OCI-LY1 (cell line): Measurements from ENCODE around the gene PGAM5.

Experiments
- H2AFZ ChIP-seq: fragments of 200-600 bp; sonication (generic), shearing (Covaris generic); 2 replicates; pipeline ENCODE4 v1.6.0; 2014; ENCODE audit warnings: antibody characterized with exemption, mild to moderate bottlenecking, low read length
- H3F3A ChIP-seq: fragments of 200-600 bp; sonication (generic), shearing (Covaris generic); 2 replicates; pipeline ENCODE4 v1.6.0; 2014; ENCODE audit warnings: mild to moderate bottlenecking, antibody characterized with exemption, low read length, moderate library complexity; ENCODE audit not compliant: insufficient read depth
- H3K27ac ChIP-seq: fragments of 200-600 bp; sonication (generic); 2 replicates; pipeline ENCODE4 v1.5.1; 2014; ENCODE audit warnings: low read length, mixed run types, mild to moderate bottlenecking, low read depth; ENCODE audit not compliant: poor library complexity, severe bottlenecking
- H3K27me3 ChIP-seq: fragments of 200-600 bp; sonication (generic); 2 replicates; pipeline ENCODE4 v1.6.0; 2014; ENCODE audit warnings: antibody characterized with exemption, mild to moderate bottlenecking, low read length, moderate library complexity; ENCODE audit not compliant: insufficient read depth
- H3K36me3 ChIP-seq: fragments of 200-600 bp; sonication (generic); 2 replicates; pipeline ENCODE4 v1.6.1; 2014; ENCODE audit warnings: mild to moderate bottlenecking, antibody characterized with exemption, low read length, moderate library complexity, mixed read lengths; ENCODE audit not compliant: insufficient read depth
- H3K4me1 ChIP-seq: fragments of 200-600 bp; sonication (generic); 2 replicates; pipeline ENCODE4 v1.5.1; 2014; ENCODE audit warnings: mild to moderate bottlenecking, low read length, moderate library complexity; ENCODE audit not compliant: insufficient read depth, severe bottlenecking
- H3K4me2 ChIP-seq: fragments of 200-600 bp; sonication (generic), shearing (Covaris generic); 2 replicates; pipeline ENCODE4 v1.6.1; 2014; ENCODE audit warnings: low read length
- H3K4me3 ChIP-seq: fragments of 200-600 bp; sonication (generic); 2 replicates; pipeline ENCODE4 v1.5.1; 2014; ENCODE audit warnings: low read length, low read depth, mild to moderate bottlenecking, mixed read lengths; ENCODE audit not compliant: poor library complexity, severe bottlenecking
- H3K79me2 ChIP-seq: fragments of 200-600 bp; shearing (Covaris generic); 2 replicates; pipeline ENCODE4 v1.6.1; 2016; ENCODE audit warnings: mixed run types, low read length, mixed read lengths; ENCODE audit not compliant: insufficient read depth
- H3K9ac ChIP-seq: fragments of 200-600 bp; sonication (generic), shearing (Covaris generic); 2 replicates; pipeline ENCODE4 v1.6.1; 2014; ENCODE audit warnings: mild to moderate bottlenecking, low read length, mixed read lengths
- H3K9me2 ChIP-seq: fragments of 200-600 bp; sonication (generic), shearing (Covaris generic); 2 replicates; pipeline ENCODE4 v1.6.1; 2014; ENCODE audit warnings: low read depth, mild to moderate bottlenecking, low read length, mixed read lengths
- H3K9me3 ChIP-seq: fragments of 200-600 bp; shearing (Covaris generic); 2 replicates; pipeline ENCODE4 v1.6.1; 2014; ENCODE audit warnings: low read length, mixed read lengths
- H4K20me1 ChIP-seq: fragments of 200-600 bp; sonication (generic), shearing (Covaris generic); 2 replicates; pipeline ENCODE4 v1.6.0; 2016; ENCODE audit warnings: mild to moderate bottlenecking, low read length; ENCODE audit not compliant: insufficient read depth
- CTCF ChIP-seq: fragments of 200-600 bp; sonication (generic), shearing (Covaris generic); IDR thresholded peaks from 2 replicates; pipeline ENCODE4 v1.5.1; 2017; ENCODE audit warnings: mild to moderate bottlenecking, antibody characterized with exemption, low read length, moderate library complexity, mixed read lengths
- EZH2 ChIP-seq: fragments of 200-600 bp; sonication (generic), shearing (Covaris generic); IDR thresholded peaks from 2 replicates; pipeline ENCODE4 v1.8.0; 2017; ENCODE audit warnings: borderline replicate concordance, mixed run types, mild to moderate bottlenecking, antibody characterized with exemption, low read length, moderate library complexity, mixed read lengths

Gene PGAM5

DNA sequence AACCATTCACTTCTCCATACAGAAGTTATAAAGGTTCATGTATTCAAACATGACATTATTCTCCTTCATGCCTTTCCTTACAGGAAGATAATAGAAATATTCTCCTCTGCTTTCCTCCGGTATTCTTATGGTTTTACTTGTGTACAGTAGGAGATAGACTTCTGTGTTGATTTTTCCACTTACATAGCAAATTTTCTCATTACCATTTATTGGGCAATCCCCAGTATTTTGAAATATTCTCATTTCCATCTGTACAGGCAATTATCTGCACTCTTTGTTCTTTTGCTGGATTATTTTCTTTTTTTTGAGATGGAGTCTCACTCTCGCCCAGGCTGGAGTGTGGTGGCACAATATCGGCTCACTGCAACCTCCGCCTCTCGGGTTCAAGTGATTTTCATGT lies 12.3 kb upstream of the PGAM5 start:
- no peaks in the 10 kb centered on the region for H3K9me2 ChIP-seq
- H3K9ac ChIP-seq: no peak overlapping the region
- H3F3A ChIP-seq: 0 out of 2 replicates have a peak, but pooled peaks cover 3% of the 10 kb centered on the region
- TF ChIP-seq EZH2 (no peak), CTCF (no peak)
- no peaks in the 10 kb centered on the region for H3K27me3 ChIP-seq
- no peak overlapping the region for H3K4me3 ChIP-seq
- peaks cover 71% of the 10 kb centered on the region for H3K36me3 ChIP-seq
- no peaks in the 10 kb centered on the region for H3K79me2 ChIP-seq
- no peaks in the 10 kb centered on the region for H3K9me3 ChIP-seq
- H4K20me1 ChIP-seq: no peaks in the 10 kb centered on the region
- no peak overlapping the region for H3K27ac ChIP-seq
- H2AFZ ChIP-seq: no peak overlapping the region
- no peak overlapping the region for H3K4me2 ChIP-seq
- peaks cover 16% of the 10 kb centered on the region for H3K4me1 ChIP-seq

DNA sequence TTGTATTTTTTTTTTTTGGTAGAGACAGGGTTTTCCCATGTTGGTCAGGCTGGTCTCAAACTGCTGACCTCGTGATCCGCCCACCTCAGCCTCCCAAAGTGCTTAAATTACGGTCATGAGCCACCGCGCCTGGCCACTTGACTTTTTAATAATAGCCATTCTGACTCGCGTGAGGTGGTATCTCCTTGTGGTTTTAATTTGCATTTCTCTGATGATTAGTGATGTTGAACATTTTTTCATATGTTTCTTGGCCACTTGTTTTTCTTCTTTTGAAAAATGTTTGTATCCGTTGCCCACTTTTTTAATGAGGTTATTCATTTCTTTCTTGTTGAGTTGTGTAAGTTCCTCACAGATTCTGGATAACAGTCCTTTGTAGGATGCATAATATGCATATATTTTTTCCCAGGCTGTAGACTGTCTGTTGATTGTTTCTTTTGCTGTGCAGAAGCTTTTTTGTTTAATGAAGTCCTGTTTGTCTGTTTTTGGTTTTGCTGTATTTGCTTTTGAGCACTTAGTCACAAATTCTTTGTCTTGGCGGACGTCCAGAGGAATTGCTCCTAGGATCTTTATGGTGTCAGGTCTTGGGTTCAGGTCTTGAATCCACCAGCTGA lies 10.3 kb upstream of the PGAM5 start:
- peak overlapping the region; percentile 19; the same call in 1 of the 2 replicates for H3K4me2 ChIP-seq

GRCh38 chr12:132702640-132703039 lies 8.0 kb upstream of the PGAM5 start:
- no peaks in the 10 kb centered on the region for H3K9me3 ChIP-seq
- no peaks in the 10 kb centered on the region for H4K20me1 ChIP-seq
- H3K4me1 ChIP-seq: peaks cover 16% of the 10 kb centered on the region
- no peak overlapping the region for H2AFZ ChIP-seq
- H3K36me3 ChIP-seq: peaks cover 68% of the 10 kb centered on the region
- no peak overlapping the region for H3K4me2 ChIP-seq
- no peak overlapping the region for H3K9ac ChIP-seq
- no peak overlapping the region for H3K27ac ChIP-seq
- no peaks in the 10 kb centered on the region for H3K27me3 ChIP-seq
- no peak for TF ChIP-seq EZH2
- no peak; the same call in 1 of the 2 replicates for TF ChIP-seq CTCF
- H3K79me2 ChIP-seq: no peaks in the 10 kb centered on the region
- H3F3A ChIP-seq: 0 out of 2 replicates have a peak, but pooled peaks cover 3% of the 10 kb centered on the region
- no peak overlapping the region for H3K4me3 ChIP-seq
- no peaks in the 10 kb centered on the region for H3K9me2 ChIP-seq

More for the DNA sequence above, 10.3 kb upstream of the PGAM5 start:
- Histone ChIP-seq H3K27ac (peak overlapping the region; percentile 78), H3F3A (0 out of 2 replicates have a peak, but pooled peaks cover 3% of the 10 kb centered on the region), H3K9ac (no peak overlapping the region; the same call in 1 of the 2 replicates), H3K79me2 (no peaks in the 10 kb centered on the region), H3K36me3 (peaks cover 86% of the 10 kb centered on the region), H3K9me3 (no peaks in the 10 kb centered on the region), H3K27me3 (no peaks in the 10 kb centered on the region), H3K9me2 (no peaks in the 10 kb centered on the region), H2AFZ (no peak overlapping the region), H3K4me3 (no peak overlapping the region), H4K20me1 (no peaks in the 10 kb centered on the region), H3K4me1 (peaks cover 16% of the 10 kb centered on the region)
- TF ChIP-seq EZH2: no peak
- no peak for TF ChIP-seq CTCF
